DND-41 (cell line): ENCODE results near the gene PPP1R17.

ENCODE experiments used
- ATAC-seq: fragments of 200-7000 bp; cut with Tn5 transposase; 3 replicates; pipeline ENCODE4 v1.9.1; 2021; ENCODE audit warnings: low read depth; ENCODE audit not compliant: insufficient read depth
- DNase-seq: peaks from one replicate; pipeline ENCODE4 v3.0.0-alpha.2; 2020
- H2AFZ ChIP-seq: 2 replicates; pipeline ENCODE4 v1.6.0; 2012; ENCODE audit warnings: low read depth, low read length
- H3K27ac ChIP-seq: 2 replicates; pipeline ENCODE4 v1.5.1; 2012; ENCODE audit warnings: low read length, inconsistent platforms
- H3K27me3 ChIP-seq: fragments of 200-600 bp; sonication (generic); 2 replicates; pipeline ENCODE4 v1.6.0; 2012; ENCODE audit warnings: low read length, mild to moderate bottlenecking, inconsistent platforms; ENCODE audit not compliant: insufficient read depth, poor library complexity
- H3K36me3 ChIP-seq: 2 replicates; pipeline ENCODE4 v1.5.1; 2012; ENCODE audit warnings: low read length, inconsistent platforms; ENCODE audit not compliant: insufficient read depth
- H3K4me1 ChIP-seq: 2 replicates; pipeline ENCODE4 v1.5.1; 2012; ENCODE audit warnings: mild to moderate bottlenecking, low read length; ENCODE audit not compliant: insufficient read depth
- H3K4me2 ChIP-seq: 2 replicates; pipeline ENCODE4 v1.6.0; 2012; ENCODE audit warnings: mild to moderate bottlenecking, moderate library complexity, low read length, inconsistent platforms; ENCODE audit not compliant: insufficient read depth
- H3K4me3 ChIP-seq, 2 experiments: fragments of 200-600 bp in 1 of 2; shearing (Covaris generic) in 1 of 2; 2 replicates each; pipeline ENCODE4 v1.5.1; 2012 to 2016; ENCODE audit warnings: inconsistent platforms in 2 of 2, low read length in 2 of 2, mild to moderate bottlenecking in 2 of 2, low read depth in 1 of 2, moderate library complexity in 1 of 2
- H3K79me2 ChIP-seq: 2 replicates; pipeline ENCODE4 v1.6.0; 2012; ENCODE audit warnings: low read length, inconsistent platforms; ENCODE audit not compliant: insufficient read depth
- H3K9ac ChIP-seq: 2 replicates; pipeline ENCODE4 v1.6.0; 2012; ENCODE audit warnings: low read depth, mild to moderate bottlenecking, inconsistent platforms, low read length, moderate library complexity
- H3K9me3 ChIP-seq: 2 replicates; pipeline ENCODE4 v1.5.1; 2012; ENCODE audit warnings: low read length, moderate library complexity, mild to moderate bottlenecking, inconsistent platforms; ENCODE audit not compliant: insufficient read depth, severe bottlenecking
- H4K20me1 ChIP-seq: 2 replicates; pipeline ENCODE4 v1.6.0; 2012; ENCODE audit warnings: low read length; ENCODE audit not compliant: insufficient read depth
- EZH2 ChIP-seq: IDR thresholded peaks from 3 replicates; pipeline ENCODE4 v1.6.1; 2012; ENCODE audit warnings: borderline replicate concordance, low read depth, mild to moderate bottlenecking, moderate library complexity, low read length, inconsistent platforms; ENCODE audit not compliant: severe bottlenecking
- TF ChIP-seq, protein P1 (sequence below): IDR thresholded peaks from 2 replicates; pipeline ENCODE4 v1.5.1; 2012; ENCODE audit warnings: borderline replicate concordance, low read length, moderate library complexity, mild to moderate bottlenecking; ENCODE audit not compliant: poor library complexity, severe bottlenecking; ENCODE audit errors: extremely low read depth

The PPP1R17 gene

DNA sequence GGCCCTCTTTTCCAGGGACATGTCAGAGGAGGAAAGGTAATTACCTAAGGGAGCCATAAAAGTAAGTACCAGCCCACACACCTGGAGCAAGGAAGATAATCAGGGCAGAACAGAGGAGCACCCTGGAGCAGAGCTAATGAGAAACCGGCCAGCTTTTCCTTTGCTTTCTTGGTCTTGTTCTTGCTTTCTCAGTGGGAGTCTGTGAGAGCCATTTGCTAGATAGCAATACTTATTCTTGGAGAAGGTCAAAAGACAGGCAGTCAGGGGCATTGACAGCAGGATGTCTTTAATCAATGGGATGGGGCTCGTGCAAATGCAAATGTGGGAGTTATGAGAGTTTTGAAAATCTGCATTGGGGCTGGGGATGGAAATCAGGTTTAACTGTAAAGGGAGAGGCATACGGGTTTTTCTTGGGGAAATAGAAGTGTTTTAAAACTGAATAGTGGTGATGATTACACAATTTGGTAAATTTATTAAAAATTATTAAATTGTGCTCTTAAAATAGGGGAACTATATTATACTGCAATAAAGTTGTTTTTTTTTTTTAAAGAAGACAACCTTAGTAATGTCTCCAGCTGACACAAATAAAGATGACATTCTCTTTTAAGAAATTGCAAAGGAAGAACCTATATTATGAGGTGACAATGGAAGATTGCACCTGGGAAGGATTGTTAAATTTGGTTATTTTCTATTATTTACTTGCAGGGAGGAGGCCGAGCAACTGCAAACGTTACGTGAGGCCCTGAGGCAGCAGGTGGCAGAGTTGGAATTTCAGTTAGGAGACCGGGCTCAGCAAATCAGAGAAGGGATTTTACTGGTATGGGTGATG, 35.6 kb upstream of the PPP1R17 start:
- Histone ChIP-seq H2AFZ (no peak overlapping the region), H3K36me3 (no peaks in the 10 kb centered on the region), H3K79me2 (no peaks in the 10 kb centered on the region), H3K9me3 (no peaks in the 10 kb centered on the region), H3K4me3 (no peak overlapping the region), H3K27ac (no peak overlapping the region), H3K9ac (no peak overlapping the region), H3K4me2 (no peak overlapping the region), H4K20me1 (no peaks in the 10 kb centered on the region), H3K27me3 (no peaks in the 10 kb centered on the region), H3K4me1 (no peaks in the 10 kb centered on the region)
- ATAC-seq (no peak), DNase-seq (no peak)
- no peak for TF ChIP-seq EZH2
- TF ChIP-seq, protein P1, sequence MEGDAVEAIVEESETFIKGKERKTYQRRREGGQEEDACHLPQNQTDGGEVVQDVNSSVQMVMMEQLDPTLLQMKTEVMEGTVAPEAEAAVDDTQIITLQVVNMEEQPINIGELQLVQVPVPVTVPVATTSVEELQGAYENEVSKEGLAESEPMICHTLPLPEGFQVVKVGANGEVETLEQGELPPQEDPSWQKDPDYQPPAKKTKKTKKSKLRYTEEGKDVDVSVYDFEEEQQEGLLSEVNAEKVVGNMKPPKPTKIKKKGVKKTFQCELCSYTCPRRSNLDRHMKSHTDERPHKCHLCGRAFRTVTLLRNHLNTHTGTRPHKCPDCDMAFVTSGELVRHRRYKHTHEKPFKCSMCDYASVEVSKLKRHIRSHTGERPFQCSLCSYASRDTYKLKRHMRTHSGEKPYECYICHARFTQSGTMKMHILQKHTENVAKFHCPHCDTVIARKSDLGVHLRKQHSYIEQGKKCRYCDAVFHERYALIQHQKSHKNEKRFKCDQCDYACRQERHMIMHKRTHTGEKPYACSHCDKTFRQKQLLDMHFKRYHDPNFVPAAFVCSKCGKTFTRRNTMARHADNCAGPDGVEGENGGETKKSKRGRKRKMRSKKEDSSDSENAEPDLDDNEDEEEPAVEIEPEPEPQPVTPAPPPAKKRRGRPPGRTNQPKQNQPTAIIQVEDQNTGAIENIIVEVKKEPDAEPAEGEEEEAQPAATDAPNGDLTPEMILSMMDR = no peak

DNA sequence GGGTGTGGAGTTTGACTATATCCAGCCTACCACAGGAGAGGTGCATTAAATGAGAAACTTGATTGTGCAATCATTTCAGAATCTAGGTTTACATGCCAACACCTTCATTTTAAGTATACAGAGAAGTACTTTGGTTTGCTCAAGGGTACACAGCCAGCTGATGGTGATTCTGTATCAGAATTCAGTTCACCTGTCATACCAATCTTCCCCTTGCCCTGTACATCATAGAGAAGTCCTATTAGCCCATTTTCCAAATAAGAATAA, 35.0 kb upstream of the PPP1R17 start:
- Histone ChIP-seq H3K4me1 (no peaks in the 10 kb centered on the region), H3K9ac (no peak overlapping the region), H2AFZ (no peak overlapping the region), H4K20me1 (no peaks in the 10 kb centered on the region), H3K4me3 (no peak overlapping the region), H3K36me3 (no peaks in the 10 kb centered on the region), H3K4me2 (no peak overlapping the region), H3K79me2 (no peaks in the 10 kb centered on the region), H3K27ac (no peak overlapping the region), H3K9me3 (no peaks in the 10 kb centered on the region), H3K27me3 (no peaks in the 10 kb centered on the region)
- TF ChIP-seq, protein P1 = no peak
- TF ChIP-seq EZH2 = no peak
- ATAC-seq (no peak), DNase-seq (no peak)

DNA sequence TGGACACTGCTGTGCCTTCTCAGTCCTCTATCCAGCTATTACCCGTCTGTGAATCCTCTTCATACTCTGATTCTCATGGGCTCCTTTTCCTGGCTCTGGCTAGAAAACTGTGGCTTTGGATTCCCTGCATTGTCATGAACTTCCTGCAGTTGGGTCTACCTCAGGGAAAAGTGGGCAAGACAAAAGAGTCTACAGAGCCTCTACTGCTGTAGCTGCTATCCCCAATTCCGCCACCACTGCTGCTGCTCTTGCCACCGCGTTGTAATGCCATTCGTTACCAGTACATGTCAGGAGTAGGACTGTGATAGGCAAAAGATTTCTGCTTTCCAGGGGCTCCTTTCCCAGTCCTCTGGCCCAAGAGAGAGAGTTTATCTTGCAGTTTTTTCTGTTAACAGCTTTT, 23.9 kb upstream of the PPP1R17 start:
- H3K4me1 ChIP-seq = no peaks in the 10 kb centered on the region
- H3K9me3 ChIP-seq = no peaks in the 10 kb centered on the region
- H3K4me2 ChIP-seq = no peak overlapping the region
- H4K20me1 ChIP-seq = no peaks in the 10 kb centered on the region
- H3K4me3 ChIP-seq = no peak overlapping the region
- ATAC-seq (no peak), DNase-seq (no peak)
- H3K9ac ChIP-seq = no peak overlapping the region
- no peak overlapping the region for H2AFZ ChIP-seq
- no peaks in the 10 kb centered on the region for H3K36me3 ChIP-seq
- no peak overlapping the region for H3K27ac ChIP-seq
- H3K27me3 ChIP-seq = no peaks in the 10 kb centered on the region
- TF ChIP-seq EZH2 = no peak
- TF ChIP-seq, protein P1 = no peak
- no peaks in the 10 kb centered on the region for H3K79me2 ChIP-seq

DNA sequence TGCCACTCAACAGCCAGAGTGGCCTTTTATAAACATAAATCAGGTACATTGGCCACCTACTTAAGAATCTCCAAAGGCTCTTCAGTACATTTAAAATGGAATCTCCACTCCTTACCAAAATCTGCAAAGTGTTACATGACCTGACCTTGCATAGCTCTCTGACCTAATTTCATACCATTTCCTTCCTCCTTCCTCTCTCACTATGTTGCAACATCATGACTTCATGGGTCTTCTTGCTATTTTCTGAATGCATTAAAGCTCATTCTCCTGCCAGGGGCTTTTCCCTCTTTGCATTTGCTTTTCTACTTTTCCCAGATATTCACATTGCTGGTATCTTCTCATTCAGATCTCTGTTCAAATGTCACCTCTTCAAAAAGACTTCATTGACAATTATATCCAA, 22.1 kb upstream of the PPP1R17 start:
- DNase-seq (no peak), ATAC-seq (no peak)
- H2AFZ ChIP-seq = no peak overlapping the region
- H3K4me2 ChIP-seq = no peak overlapping the region
- no peaks in the 10 kb centered on the region for H3K9me3 ChIP-seq
- no peak overlapping the region for H3K4me3 ChIP-seq
- H3K9ac ChIP-seq = no peak overlapping the region
- H3K36me3 ChIP-seq = no peaks in the 10 kb centered on the region
- TF ChIP-seq, protein P1 = no peak
- no peak for TF ChIP-seq EZH2
- H4K20me1 ChIP-seq = no peaks in the 10 kb centered on the region
- H3K27me3 ChIP-seq = no peaks in the 10 kb centered on the region
- no peaks in the 10 kb centered on the region for H3K4me1 ChIP-seq
- H3K79me2 ChIP-seq = no peaks in the 10 kb centered on the region
- no peak overlapping the region for H3K27ac ChIP-seq
